CD4-positive, alpha-beta T cell treated with Interleukin-1 beta for 1 hour (primary cell): ENCODE data around the gene COL7A1.

Experiments used
- DNase-seq, 2 donors: peaks; one replicate each; pipeline ENCODE4 v3.0.0-alpha.2; 2020 to 2022

COL7A1 gene

GRCh38 chr3:48595075-48595525 lies at the start of gene COL7A1:
COL7A1 (minus strand) TSS chr3:48595329; CDS start chr3:48595159, 170 bp downstream.
- no peak for DNase-seq

DNA sequence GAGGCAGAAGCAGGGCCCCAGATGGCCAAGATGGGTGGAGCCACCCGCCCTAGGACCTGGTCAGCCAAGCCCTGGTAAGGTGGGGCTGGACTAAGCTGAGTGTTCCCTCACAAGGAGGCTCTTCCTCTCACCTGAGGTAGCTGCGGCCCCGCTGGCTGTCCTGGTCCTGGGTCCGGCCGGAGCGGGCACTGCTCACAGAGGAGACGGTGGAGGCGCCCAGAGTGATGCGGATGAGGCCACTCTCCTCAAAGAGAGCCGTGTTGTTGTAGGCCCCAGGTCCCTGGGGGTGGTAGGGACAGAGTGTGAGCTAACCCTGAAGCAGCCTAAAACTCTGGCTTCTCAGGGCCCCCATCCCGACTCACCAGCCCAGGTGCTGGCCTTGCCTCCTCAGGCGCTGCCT lies 47.5 kb upstream of the COL7A1 start:
- DNase-seq, result no peak

GRCh38 chr3:48641396-48641795 lies 46.3 kb upstream of the COL7A1 start:
- no peak for DNase-seq

DNA sequence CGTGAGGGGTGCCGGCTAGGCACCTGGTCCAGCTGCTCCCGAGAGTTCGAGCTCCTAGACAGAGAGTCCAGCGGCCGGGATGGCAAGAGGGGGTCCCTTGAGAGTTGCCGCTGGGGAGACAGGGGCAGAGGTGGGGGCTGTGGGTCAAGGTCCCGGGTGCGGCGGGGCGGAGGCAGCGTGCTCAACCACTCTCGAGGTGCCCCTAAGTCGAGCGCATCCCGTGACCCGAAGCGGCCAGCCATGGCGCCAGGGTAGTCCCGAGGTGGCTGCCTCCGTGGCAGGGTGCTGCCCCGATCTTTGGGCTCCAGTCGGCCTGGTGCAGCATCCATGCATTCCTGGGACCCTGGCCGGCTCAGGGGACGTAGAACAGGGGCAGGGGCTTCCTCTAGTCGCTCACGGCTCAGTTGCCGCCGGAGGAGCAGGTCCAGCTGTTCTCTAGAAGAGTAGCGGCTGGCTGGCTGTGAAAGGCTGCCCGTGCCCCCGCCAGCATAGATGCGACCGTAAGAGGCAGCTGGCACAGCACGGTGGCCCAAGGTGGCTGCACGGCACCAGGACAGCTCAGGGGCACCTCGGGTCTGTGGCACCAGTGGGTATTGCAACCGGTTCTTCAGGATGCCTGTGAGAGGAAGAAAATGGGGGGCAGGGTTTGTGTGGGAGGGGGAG lies 44.9 kb upstream of the COL7A1 start:
- no peak for DNase-seq

- DNase-seq, result no peak
Measured at GRCh38 chr3:48637305-48637704, 42.2 kb upstream of the COL7A1 start.

- DNase-seq, result no peak
Measured at GRCh38 chr3:48636149-48636655, 41.1 kb upstream of the COL7A1 start.

GRCh38 chr3:48635222-48636021 lies 40.3 kb upstream of the COL7A1 start, which contains the start of gene SLC26A6:
SLC26A6 (minus strand) TSS chr3:48635461; CDS start chr3:48635393, 68 bp downstream.
- peak; percentile 91 to 93 for DNase-seq

- peak; percentile 18 to 33 for DNase-seq
Measured at GRCh38 chr3:48634661-48635221, 39.6 kb upstream of the COL7A1 start.

DNA sequence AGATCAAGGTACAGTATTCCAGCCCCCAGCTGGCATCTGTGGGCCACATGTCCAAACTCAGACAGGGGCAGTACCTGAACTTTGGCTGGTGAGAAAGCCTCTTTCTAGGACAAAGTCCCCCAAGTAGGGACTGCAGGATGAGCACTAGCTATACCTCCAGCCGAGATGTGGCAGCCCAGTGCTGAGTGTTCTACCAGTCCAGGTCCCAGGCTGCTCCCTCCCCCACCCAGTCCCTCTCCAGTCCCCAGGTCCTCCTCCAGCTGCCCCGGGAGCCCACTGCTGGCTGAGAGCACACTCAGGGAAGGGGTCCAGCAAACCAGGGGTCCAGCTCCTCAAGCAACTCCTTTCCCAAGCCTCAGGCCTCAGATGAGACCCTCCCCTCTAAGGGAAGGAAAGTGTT lies 38.6 kb upstream of the COL7A1 start:
- DNase-seq, result no peak

DNA sequence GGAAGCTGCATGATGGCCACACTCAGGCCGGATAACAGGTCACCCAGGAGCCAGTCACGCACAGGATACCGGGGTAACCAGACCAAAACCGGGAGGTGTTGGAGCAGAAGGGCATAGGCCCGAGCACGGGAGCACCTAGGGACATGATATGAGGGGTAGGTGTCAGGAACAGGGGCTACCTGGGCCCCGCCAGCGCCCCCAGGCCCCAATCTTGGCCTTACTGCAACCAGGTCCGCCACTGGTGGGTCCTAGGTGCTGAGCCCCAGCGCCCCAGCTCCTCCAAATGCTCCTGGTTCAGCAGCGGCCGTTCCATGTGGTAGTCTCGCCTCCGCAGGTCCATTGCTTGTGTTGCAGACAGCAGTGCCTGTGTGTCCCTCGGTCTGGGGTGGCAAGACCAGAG lies 38.1 kb upstream of the COL7A1 start:
- DNase-seq, result no peak

- no peak for DNase-seq
Measured at GRCh38 chr3:48631516-48632448, 36.7 kb upstream of the COL7A1 start.

- DNase-seq, result no peak
Measured at GRCh38 chr3:48630833-48631232, 35.7 kb upstream of the COL7A1 start.

DNA sequence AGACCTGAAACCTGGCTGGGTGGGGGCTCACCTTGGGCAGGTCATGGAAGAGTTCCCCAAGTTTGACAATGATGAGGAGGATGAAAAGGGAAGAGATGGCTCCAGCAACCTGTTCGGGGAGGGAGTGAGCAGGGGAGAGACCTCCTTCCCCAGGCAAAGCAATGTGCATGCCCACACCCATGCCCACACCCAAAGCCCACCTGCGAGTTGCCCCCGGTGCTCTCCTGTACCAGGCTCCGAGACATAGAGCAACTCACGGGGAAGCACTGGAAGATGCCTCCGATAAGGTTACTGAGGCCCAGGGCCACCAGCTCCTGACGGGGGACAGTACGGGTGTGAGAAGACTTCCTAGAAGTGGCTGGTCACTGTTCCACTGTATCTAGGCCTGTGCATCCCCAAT lies 35.3 kb upstream of the COL7A1 start:
- no peak for DNase-seq

GRCh38 chr3:48629894-48630293 lies 34.8 kb upstream of the COL7A1 start:
- no peak for DNase-seq

DNA sequence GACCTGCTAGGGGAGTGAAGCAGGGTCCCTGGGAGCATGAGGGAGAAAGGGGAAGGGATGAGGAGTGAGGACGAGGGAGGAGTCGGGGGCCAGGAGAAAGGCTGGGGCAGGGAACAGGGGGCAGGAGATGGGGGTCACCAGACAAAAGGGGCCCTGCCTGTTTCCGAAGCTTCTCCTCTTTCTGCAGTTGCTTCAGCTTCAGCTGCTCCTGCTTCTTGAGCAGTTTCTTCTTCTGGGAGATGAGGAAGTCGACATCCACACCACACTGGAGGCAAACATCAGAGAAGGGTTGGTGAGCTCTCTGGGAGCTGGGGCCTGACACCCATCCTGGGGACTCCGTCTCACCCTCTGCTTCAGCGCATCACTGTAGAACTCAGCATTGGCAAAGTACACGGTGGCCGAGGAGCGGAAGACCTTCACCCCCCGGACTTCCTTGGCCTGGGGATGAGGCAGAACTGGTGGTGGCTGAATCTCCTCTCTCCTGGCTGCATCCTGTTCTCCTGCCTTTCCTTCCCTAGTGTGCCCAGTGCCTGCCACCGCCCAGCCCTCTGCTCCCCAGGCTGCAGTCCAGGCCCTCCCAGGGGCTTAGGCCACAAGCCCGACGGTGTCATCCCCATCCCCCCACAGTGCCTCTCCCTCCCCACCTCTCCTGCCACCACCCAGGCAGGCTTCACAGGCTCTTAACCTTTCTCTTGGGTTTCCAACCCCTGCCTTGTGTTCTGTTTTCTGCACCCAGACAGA lies 33.3 kb upstream of the COL7A1 start:
- no peak for DNase-seq

- no peak for DNase-seq
Measured at GRCh38 chr3:48625600-48625999, 30.5 kb upstream of the COL7A1 start.

DNA sequence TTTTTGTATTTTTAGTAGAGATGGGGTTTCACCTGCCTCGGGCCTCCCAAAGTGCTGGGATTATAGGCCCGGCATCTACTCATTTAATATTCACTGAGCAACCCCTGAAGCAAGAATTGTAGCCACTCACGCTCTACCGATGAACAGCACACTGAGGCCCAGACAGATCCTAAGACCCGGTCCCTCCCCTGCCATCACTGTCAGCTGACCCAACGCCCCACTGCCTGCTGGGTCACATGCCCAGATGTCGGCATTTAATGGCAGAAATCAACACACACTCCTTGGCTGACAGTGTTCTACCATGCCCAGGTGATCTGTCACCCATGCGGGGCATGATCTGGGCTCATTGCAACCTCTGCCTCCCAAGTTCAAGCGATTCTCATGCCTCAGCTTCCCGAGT lies 29.6 kb upstream of the COL7A1 start:
- no peak for DNase-seq

GRCh38 chr3:48623851-48624547 lies 28.9 kb upstream of the COL7A1 start:
- no peak for DNase-seq

- no peak for DNase-seq
Measured at GRCh38 chr3:48621461-48621869, 26.3 kb upstream of the COL7A1 start, which contains the start of gene TMEM89. TMEM89 (minus strand) TSS chr3:48621769; CDS start chr3:48621756, 13 bp downstream.

- DNase-seq, result no peak
Measured at GRCh38 chr3:48619541-48620524, 24.7 kb upstream of the COL7A1 start.
